PC-3 (cell line): Measurements from ENCODE around the gene PTPN1. TPM values are rescaled to one million over a fixed set of nuclear protein-coding genes. Genes with fewer than 3 reads are reported as not detected.

Experiments used
- ATAC-seq: fragments of 200-7000 bp; cut with Tn5 transposase; 2 replicates; pipeline ENCODE4 v1.9.1; 2020; ENCODE audit warnings: mild to moderate bottlenecking, moderate library complexity
- BruUV-seq: library from RNA; stranded (reverse); fragments of 400-500 nt; replicated peaks from 2 replicates; lab custom pipeline; 2021; lab: Mats Ljungman, UMichigan
- CTCF ChIA-PET: fragments of 300-600 bp; sonication (Branson Sonifier 250); formaldehyde crosslinking; loops from one replicate; lab custom pipeline; 2022; ENCODE audit warnings: antibody characterized with exemption; lab: Charles Lee
- POLR2A ChIA-PET: fragments of 300-600 bp; sonication (Branson Sonifier 250); formaldehyde crosslinking; loops from one replicate; lab custom pipeline; 2022; ENCODE audit warnings: antibody characterized with exemption; ENCODE audit not compliant: unreplicated experiment; lab: Charles Lee
- DNase-seq: peaks from one replicate; pipeline ENCODE4 v3.0.0-alpha.2; 2015
- H2AFZ ChIP-seq: fragments of 300-600 bp; sonication (generic); 2 replicates; pipeline ENCODE4 v1.6.0; 2016; ENCODE audit warnings: antibody characterized with exemption, low read length
- H3F3A ChIP-seq: fragments of 300-600 bp; sonication (generic); one replicate; pipeline ENCODE4 v1.6.0; 2017; ENCODE audit warnings: antibody characterized with exemption, low read length, control low read depth, mild to moderate bottlenecking; ENCODE audit not compliant: unreplicated experiment
- H3K27ac ChIP-seq: fragments of 300-600 bp; sonication (generic); 2 replicates; pipeline ENCODE4 v1.5.1; 2016; ENCODE audit warnings: mild to moderate bottlenecking, low read length
- H3K27me3 ChIP-seq: fragments of 300-600 bp; sonication (generic); 2 replicates; pipeline ENCODE4 v1.6.1; 2016; ENCODE audit warnings: low read length, mixed read lengths
- H3K36me3 ChIP-seq: fragments of 300-600 bp; sonication (generic); 2 replicates; pipeline ENCODE4 v1.6.1; 2016; ENCODE audit warnings: low read depth, mixed run types, low read length, mixed read lengths
- H3K4me1 ChIP-seq: fragments of 300-600 bp; sonication (generic); 2 replicates; pipeline ENCODE4 v1.5.1; 2016; ENCODE audit warnings: low read length; ENCODE audit not compliant: insufficient read depth
- H3K4me2 ChIP-seq: fragments of 300-600 bp; sonication (generic); 2 replicates; pipeline ENCODE4 v1.6.0; 2016; ENCODE audit warnings: low read length
- H3K4me3 ChIP-seq: fragments of 300-600 bp; sonication (generic); 2 replicates; pipeline ENCODE4 v1.5.1; 2016; ENCODE audit warnings: mild to moderate bottlenecking, low read length, mixed read lengths
- H3K79me2 ChIP-seq: fragments of 300-600 bp; sonication (generic); 2 replicates; pipeline ENCODE4 v1.6.1; 2017; ENCODE audit warnings: low read length, mixed read lengths
- H3K9ac ChIP-seq: fragments of 300-600 bp; sonication (generic); 2 replicates; pipeline ENCODE4 v1.6.0; 2016; ENCODE audit warnings: mild to moderate bottlenecking, low read length
- H3K9me2 ChIP-seq: fragments of 300-600 bp; sonication (generic); replicated peaks from 2 replicates; pipeline ENCODE4 v1.6.1; 2016; ENCODE audit warnings: mixed run types, low read length, mixed read lengths
- H3K9me3 ChIP-seq: fragments of 300-600 bp; sonication (generic); 2 replicates; pipeline ENCODE4 v1.6.1; 2016; ENCODE audit warnings: low read length, mixed read lengths
- H4K20me1 ChIP-seq: fragments of 300-600 bp; sonication (generic); 2 replicates; pipeline ENCODE4 v1.6.1; 2016; ENCODE audit warnings: low read length, mixed read lengths
- CTCF ChIP-seq: fragments of 300-600 bp; sonication (generic); conservative IDR thresholded peaks from 2 replicates; pipeline ENCODE4 v1.5.1; 2017; ENCODE audit warnings: antibody characterized with exemption, low read depth, mild to moderate bottlenecking, low read length
- EZH2 ChIP-seq: fragments of 300-600 bp; sonication (generic); IDR thresholded peaks from one replicate; pipeline ENCODE4 v1.6.1; 2017; ENCODE audit warnings: antibody characterized with exemption, mild to moderate bottlenecking, low read length; ENCODE audit not compliant: unreplicated experiment
- EZH2phosphoT487 ChIP-seq: fragments of 300-600 bp; sonication (generic); IDR thresholded peaks from 2 replicates; pipeline ENCODE4 v1.6.1; 2018; ENCODE audit warnings: mild to moderate bottlenecking, antibody characterized with exemption, low read length, borderline replicate concordance
- intact Hi-C: fragments of 100-400 bp; cut with micrococcal nuclease; formaldehyde crosslinking; loops from 2 replicates; pipeline ENCODE4 v1.9.0; 2023
- total RNA-seq: library from RNA; depleted of rRNA; stranded (reverse); fragments of >200 nt; gene quantifications from 2 replicates; pipeline ENCODE4 v1.2.3, GENCODE V29; 2014

Gene PTPN1
- total RNA-seq, 1 experiment from 2014 or later: 47.7 TPM

- H2AFZ ChIP-seq: no peak overlapping the region
- no peaks in the 10 kb centered on the region for H3K9me2 ChIP-seq
- H3K4me3 ChIP-seq: no peak overlapping the region
- H3K4me1 ChIP-seq: no peaks in the 10 kb centered on the region
- no peaks in the 10 kb centered on the region for H3K79me2 ChIP-seq
- no peak for ATAC-seq
- POLR2A ChIA-PET: no interaction called here
- H3K36me3 ChIP-seq: no peaks in the 10 kb centered on the region
- no peaks in the 10 kb centered on the region for H3K9me3 ChIP-seq
- TF ChIP-seq CTCF (no peak), EZH2phosphoT487 (no peak), EZH2 (no peak)
- H4K20me1 ChIP-seq: no peaks in the 10 kb centered on the region
- no peaks in the 10 kb centered on the region for H3F3A ChIP-seq
- no peak overlapping the region for H3K4me2 ChIP-seq
- no peak for DNase-seq
- CTCF ChIA-PET: no interaction called here
- no peaks in the 10 kb centered on the region for H3K27me3 ChIP-seq
- H3K27ac ChIP-seq: no peak overlapping the region
- BruUV-seq: no TSS peak
- no peak overlapping the region for H3K9ac ChIP-seq
- intact Hi-C loops: no loop called here
Observed at GRCh38 chr20:50601511-50602431, 91.6 kb downstream of the PTPN1 start.

- intact Hi-C loops: no loop called here
- no peaks in the 10 kb centered on the region for H3K27me3 ChIP-seq
- H3K27ac ChIP-seq: no peak overlapping the region
- H3K4me2 ChIP-seq: no peak overlapping the region
- H4K20me1 ChIP-seq: no peaks in the 10 kb centered on the region
- no peaks in the 10 kb centered on the region for H3K9me2 ChIP-seq
- ATAC-seq (no peak), DNase-seq (no peak)
- no peaks in the 10 kb centered on the region for H3K4me1 ChIP-seq
- H2AFZ ChIP-seq: no peak overlapping the region
- ChIA-PET POLR2A (no interaction called here), CTCF (no interaction called here)
- no TSS peak for BruUV-seq
- no peaks in the 10 kb centered on the region for H3K36me3 ChIP-seq
- H3F3A ChIP-seq: no peaks in the 10 kb centered on the region
- H3K79me2 ChIP-seq: no peaks in the 10 kb centered on the region
- H3K9ac ChIP-seq: no peak overlapping the region
- no peaks in the 10 kb centered on the region for H3K9me3 ChIP-seq
- no peak overlapping the region for H3K4me3 ChIP-seq
- TF ChIP-seq EZH2: no peak
- no peak for TF ChIP-seq CTCF
- TF ChIP-seq EZH2phosphoT487: no peak
Observed at GRCh38 chr20:50602432-50603088, 92.4 kb downstream of the PTPN1 start.
